ENCODE data around the gene RNGTT. TPM values are rescaled to one million over a fixed set of nuclear protein-coding genes. Genes with fewer than 3 reads are reported as not detected.
A peak's percentile ranks its signal among the peaks of the same experiment; 100 is the strongest.

Gene RNGTT
- 10 to 100 TPM; 13.9 to 20.5 (median 18.4) TPM for total RNA-seq

GRCh38 chr6:88963139-88964090 lies at the start of gene RNGTT:
RNGTT (minus strand) TSS chr6:88963618; CDS start chr6:88963409, 209 bp downstream.
- H3K4me1 ChIP-seq = peaks cover 0 to 28% (median 13%) of the 10 kb centered on the region in 4 donors
- H3K36me3 ChIP-seq = no peaks in the 10 kb centered on the region
- no peaks in the 10 kb centered on the region for H3K27me3 ChIP-seq
- H3K9me3 ChIP-seq = peaks cover 0 to 12% (median 0%) of the 10 kb centered on the region in 4 donors
- peak; percentile 97 to 99 for DNase-seq (ENCODE audit: low spot score in 2 of 2)
- 1 to 2% methylated on average over 51 to 73 of the region's 74 CpGs for WGBS, 2 donors
- TF ChIP-seq POLR2A (IDR thresholded peaks at IDR 0.05) (peak; percentile 4 to 47), EP300 (IDR thresholded peaks at IDR 0.05) (peak; percentile 84 to 87)
- TF ChIP-seq, protein P1, sequence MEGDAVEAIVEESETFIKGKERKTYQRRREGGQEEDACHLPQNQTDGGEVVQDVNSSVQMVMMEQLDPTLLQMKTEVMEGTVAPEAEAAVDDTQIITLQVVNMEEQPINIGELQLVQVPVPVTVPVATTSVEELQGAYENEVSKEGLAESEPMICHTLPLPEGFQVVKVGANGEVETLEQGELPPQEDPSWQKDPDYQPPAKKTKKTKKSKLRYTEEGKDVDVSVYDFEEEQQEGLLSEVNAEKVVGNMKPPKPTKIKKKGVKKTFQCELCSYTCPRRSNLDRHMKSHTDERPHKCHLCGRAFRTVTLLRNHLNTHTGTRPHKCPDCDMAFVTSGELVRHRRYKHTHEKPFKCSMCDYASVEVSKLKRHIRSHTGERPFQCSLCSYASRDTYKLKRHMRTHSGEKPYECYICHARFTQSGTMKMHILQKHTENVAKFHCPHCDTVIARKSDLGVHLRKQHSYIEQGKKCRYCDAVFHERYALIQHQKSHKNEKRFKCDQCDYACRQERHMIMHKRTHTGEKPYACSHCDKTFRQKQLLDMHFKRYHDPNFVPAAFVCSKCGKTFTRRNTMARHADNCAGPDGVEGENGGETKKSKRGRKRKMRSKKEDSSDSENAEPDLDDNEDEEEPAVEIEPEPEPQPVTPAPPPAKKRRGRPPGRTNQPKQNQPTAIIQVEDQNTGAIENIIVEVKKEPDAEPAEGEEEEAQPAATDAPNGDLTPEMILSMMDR (IDR thresholded peaks at IDR 0.05) = peak in 1 of 5 experiments; percentile 24
- peak within 1 kb of the TSS; percentile 38 to 90 (median 79) for H3K27ac ChIP-seq
- H3K4me3 ChIP-seq = peak within 1 kb of the TSS; percentile 79 to 99 (median 92)

- Histone ChIP-seq H3K27ac (no peak overlapping the region), H3K4me3 (no peak overlapping the region), H3K4me1 (peaks cover 0 to 23% (median 8%) of the 10 kb centered on the region in 4 donors), H3K9me3 (no peaks in the 10 kb centered on the region), H3K27me3 (no peaks in the 10 kb centered on the region), H3K36me3 (no peaks in the 10 kb centered on the region)
- DNase-seq (ENCODE audit: low spot score in 2 of 2) = no peak
- no peak for TF ChIP-seq POLR2A (IDR thresholded peaks at IDR 0.05)
- TF ChIP-seq, protein P1 (IDR thresholded peaks at IDR 0.05) = no peak
- WGBS, 2 donors = 95 to 97% methylated on average over 2 of the region's 2 CpGs
These were observed 48.0 kb upstream of the RNGTT start for GRCh38 chr6:89011436-89011835.

DNA sequence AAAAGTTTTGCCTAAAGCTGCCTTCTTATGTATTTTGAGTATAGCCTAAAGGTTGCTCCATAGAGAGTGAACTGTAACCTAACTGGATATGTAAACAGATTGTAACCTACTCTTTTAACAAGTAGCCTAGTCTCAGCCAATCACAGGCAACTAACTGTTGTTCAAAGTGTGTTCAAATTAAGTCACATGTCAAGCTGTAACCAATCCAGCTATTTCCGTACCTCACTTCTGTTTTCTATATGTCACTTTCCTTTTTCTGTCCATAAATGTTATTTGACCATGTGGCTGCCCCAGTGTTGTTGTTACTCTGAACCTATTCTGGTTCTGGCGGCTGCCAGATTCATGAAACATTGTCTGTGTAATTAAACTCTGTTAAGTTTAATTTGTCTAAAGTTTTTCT lies 47.4 kb upstream of the RNGTT start:
- no peak for DNase-seq (ENCODE audit: low spot score in 2 of 2)

DNA sequence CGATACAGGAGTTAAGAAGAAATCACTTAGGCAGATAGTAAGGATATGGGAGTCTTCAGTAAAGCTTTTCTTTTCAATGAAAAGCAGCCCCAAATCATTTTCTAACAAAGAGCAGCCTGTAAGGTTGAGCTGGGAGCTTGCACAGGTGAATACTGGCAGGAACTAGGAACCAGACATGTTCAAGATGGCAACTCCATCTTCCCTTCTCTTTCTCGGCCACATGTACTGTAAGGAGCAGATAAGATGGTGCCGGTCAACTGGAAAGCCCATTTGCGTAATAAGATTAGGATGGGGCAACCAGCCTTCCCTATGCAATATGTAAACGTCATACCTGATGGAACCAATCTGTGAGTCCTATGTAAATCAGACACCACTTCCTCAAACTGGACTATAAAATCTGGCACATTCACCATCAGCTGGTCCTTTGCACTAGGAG lies 46.2 kb upstream of the RNGTT start:
- peaks cover 0 to 23% (median 8%) of the 10 kb centered on the region in 4 donors for H3K4me1 ChIP-seq
- DNase-seq (ENCODE audit: low spot score in 2 of 2) = no peak
- H3K4me3 ChIP-seq = no peak overlapping the region
- 85 to 93% methylated on average over 5 of the region's 5 CpGs for WGBS, 2 donors
- no peaks in the 10 kb centered on the region for H3K9me3 ChIP-seq
- TF ChIP-seq EP300 (IDR thresholded peaks at IDR 0.05) (no peak), POLR2A (IDR thresholded peaks at IDR 0.05) (no peak)
- TF ChIP-seq, protein P1 (IDR thresholded peaks at IDR 0.05) = no peak
- H3K27me3 ChIP-seq = no peaks in the 10 kb centered on the region
- no peak overlapping the region for H3K27ac ChIP-seq
- no peaks in the 10 kb centered on the region for H3K36me3 ChIP-seq

More for the DNA sequence above, 47.4 kb upstream of the RNGTT start:
- WGBS, 2 donors = 66 to 93% methylated on average over 2 of the region's 2 CpGs
- no peak overlapping the region for H3K27ac ChIP-seq
- H3K9me3 ChIP-seq = no peaks in the 10 kb centered on the region
- no peak for TF ChIP-seq POLR2A (IDR thresholded peaks at IDR 0.05)
- TF ChIP-seq EP300 (IDR thresholded peaks at IDR 0.05) = no peak
- TF ChIP-seq, protein P1 (IDR thresholded peaks at IDR 0.05) = no peak
- no peaks in the 10 kb centered on the region for H3K36me3 ChIP-seq
- H3K4me3 ChIP-seq = no peak overlapping the region
- H3K4me1 ChIP-seq = peaks cover 0 to 23% (median 8%) of the 10 kb centered on the region in 4 donors
- no peaks in the 10 kb centered on the region for H3K27me3 ChIP-seq

GRCh38 chr6:89008815-89009374 lies 45.5 kb upstream of the RNGTT start:
- TF ChIP-seq EP300 (IDR thresholded peaks at IDR 0.05) (no peak), POLR2A (IDR thresholded peaks at IDR 0.05) (no peak)
- TF ChIP-seq, protein P1 (IDR thresholded peaks at IDR 0.05) = no peak

More at GRCh38 chr6:89008815-89009374, 45.5 kb upstream of the RNGTT start:
- WGBS, 2 donors = 82 to 84% methylated on average over 5 of the region's 5 CpGs
- Histone ChIP-seq H3K4me1 (peaks cover 0 to 23% (median 8%) of the 10 kb centered on the region in 4 donors), H3K27me3 (no peaks in the 10 kb centered on the region), H3K36me3 (no peaks in the 10 kb centered on the region), H3K9me3 (no peaks in the 10 kb centered on the region), H3K27ac (no peak overlapping the region), H3K4me3 (no peak overlapping the region)
- DNase-seq (ENCODE audit: low spot score in 2 of 2) = no peak
